GM12874 (cell line): ENCODE results near the gene MAP3K21.

ENCODE experiments used
- CTCF ChIP-seq: IDR thresholded peaks from 2 replicates; pipeline ENCODE4 v1.5.1; 2011; ENCODE audit warnings: low read depth, mild to moderate bottlenecking, control low read depth, low read length, moderate library complexity; ENCODE audit not compliant: insufficient read depth

MAP3K21 gene

GRCh38 chr1:233368106-233368788 lies 40.7 kb downstream of the MAP3K21 start:
- no peak for TF ChIP-seq CTCF

- no peak for TF ChIP-seq CTCF
These were observed 41.2 kb downstream of the MAP3K21 start for GRCh38 chr1:233368789-233369130.

GRCh38 chr1:233372218-233373120 lies 44.9 kb downstream of the MAP3K21 start:
- TF ChIP-seq CTCF = no peak

GRCh38 chr1:233373226-233373625 lies 45.7 kb downstream of the MAP3K21 start:
- TF ChIP-seq CTCF = no peak

GRCh38 chr1:233375653-233376052 lies 48.1 kb downstream of the MAP3K21 start:
- TF ChIP-seq CTCF = no peak

GRCh38 chr1:233376382-233377110 lies 49.0 kb downstream of the MAP3K21 start:
- no peak for TF ChIP-seq CTCF

- no peak for TF ChIP-seq CTCF
These were observed 52.4 kb downstream of the MAP3K21 start for GRCh38 chr1:233379869-233380438.
